Smooth muscle cell (in vitro differentiated cells): ENCODE measurements around the gene KREMEN2. TPM values are rescaled to one million over a fixed set of nuclear protein-coding genes. Genes with fewer than 3 reads are reported as not detected.

Experiments
- DNase-seq: peaks from one replicate; lab custom pipeline; 2025; ENCODE audit not compliant: unreplicated experiment; lab: John Stamatoyannopoulos, UW
- H2AFZ ChIP-seq: fragments of 200-600 bp; sonication (generic); 2 replicates; pipeline ENCODE4 v1.6.0; 2016; ENCODE audit warnings: antibody characterized with exemption, low read depth, mild to moderate bottlenecking
- H3F3A ChIP-seq: fragments of 200-600 bp; sonication (generic); 2 replicates; pipeline ENCODE4 v1.6.0; 2017; ENCODE audit warnings: antibody characterized with exemption, low read depth
- H3K27ac ChIP-seq: fragments of 200-600 bp; sonication (generic); 2 replicates; pipeline ENCODE4 v1.5.1; 2016; ENCODE audit warnings: low read depth, mild to moderate bottlenecking
- H3K27me3 ChIP-seq: fragments of 200-600 bp; sonication (generic); 2 replicates; pipeline ENCODE4 v1.6.1; 2016; ENCODE audit warnings: low read depth, mild to moderate bottlenecking
- H3K36me3 ChIP-seq: fragments of 200-600 bp; sonication (generic); 2 replicates; pipeline ENCODE4 v1.5.1; 2016; ENCODE audit warnings: low read depth
- H3K4me1 ChIP-seq: fragments of 200-600 bp; sonication (generic); 2 replicates; pipeline ENCODE4 v1.5.1; 2016; ENCODE audit warnings: low read depth
- H3K4me2 ChIP-seq: fragments of 200-600 bp; sonication (generic); 2 replicates; pipeline ENCODE4 v1.6.0; 2016; ENCODE audit warnings: mild to moderate bottlenecking
- H3K4me3 ChIP-seq: fragments of 200-600 bp; sonication (generic); 2 replicates; pipeline ENCODE4 v1.5.1; 2016; ENCODE audit warnings: mild to moderate bottlenecking
- H3K79me2 ChIP-seq: fragments of 200-600 bp; sonication (generic); 2 replicates; pipeline ENCODE4 v1.6.0; 2016; ENCODE audit warnings: low read depth, mild to moderate bottlenecking
- H3K9ac ChIP-seq: fragments of 200-600 bp; sonication (generic); 2 replicates; pipeline ENCODE4 v1.6.0; 2016; ENCODE audit warnings: low read depth
- H3K9me3 ChIP-seq: fragments of 200-600 bp; sonication (generic); replicated peaks from 2 replicates; pipeline ENCODE4 v1.5.1; 2016; ENCODE audit warnings: low read depth
- H4K20me1 ChIP-seq: fragments of 200-600 bp; sonication (generic); 2 replicates; pipeline ENCODE4 v1.6.0; 2016; ENCODE audit warnings: low read depth
- CTCF ChIP-seq: fragments of 200-600 bp; sonication (generic); IDR thresholded peaks from 2 replicates; pipeline ENCODE4 v1.5.1; 2017; ENCODE audit warnings: borderline replicate concordance, mild to moderate bottlenecking, antibody characterized with exemption; ENCODE audit not compliant: insufficient read depth, poor library complexity, severe bottlenecking
- WGBS: methylation state at CpG from one replicate; pipeline ENCODE4 v1.1.7; 2016; ENCODE audit warnings: low lambda C conversion rate; 5-methylcytosine and 5-hydroxymethylcytosine counted together
- polyA plus RNA-seq: library from polyadenylated mRNA; unstranded; fragments of >200 nt; fragmentation: Nextera tagmentation; extraction: Ambion mirVana; gene quantifications from 2 replicates; pipeline ENCODE4 v1.2.1, GENCODE V29; 2016
- total RNA-seq: library from RNA; depleted of rRNA; stranded (reverse); fragments of >200 nt; gene quantifications from 2 replicates; pipeline ENCODE4 v1.2.3, GENCODE V29; 2014

The KREMEN2 gene
- total and polyA plus RNA-seq, 2 experiments from 2014 or later = 0.27 to 2.0 TPM

- H3K79me2 ChIP-seq = no peaks in the 10 kb centered on the region
- DNase-seq = no peak
- H2AFZ ChIP-seq = no peak overlapping the region
- no peak for TF ChIP-seq CTCF
- H3K27ac ChIP-seq = no peak overlapping the region
- H3K4me1 ChIP-seq = no peaks in the 10 kb centered on the region
- no peak overlapping the region for H3K9ac ChIP-seq
- no peak overlapping the region for H3K4me3 ChIP-seq
- no peaks in the 10 kb centered on the region for H3F3A ChIP-seq
- WGBS = 91% methylated on average over 8 of the region's 22 CpGs
- no peaks in the 10 kb centered on the region for H3K27me3 ChIP-seq
- no peaks in the 10 kb centered on the region for H4K20me1 ChIP-seq
- no peaks in the 10 kb centered on the region for H3K9me3 ChIP-seq
- H3K36me3 ChIP-seq = no peaks in the 10 kb centered on the region
- no peak overlapping the region for H3K4me2 ChIP-seq
Observed at GRCh38 chr16:2933701-2934100, 30.4 kb upstream of the KREMEN2 start.

DNA sequence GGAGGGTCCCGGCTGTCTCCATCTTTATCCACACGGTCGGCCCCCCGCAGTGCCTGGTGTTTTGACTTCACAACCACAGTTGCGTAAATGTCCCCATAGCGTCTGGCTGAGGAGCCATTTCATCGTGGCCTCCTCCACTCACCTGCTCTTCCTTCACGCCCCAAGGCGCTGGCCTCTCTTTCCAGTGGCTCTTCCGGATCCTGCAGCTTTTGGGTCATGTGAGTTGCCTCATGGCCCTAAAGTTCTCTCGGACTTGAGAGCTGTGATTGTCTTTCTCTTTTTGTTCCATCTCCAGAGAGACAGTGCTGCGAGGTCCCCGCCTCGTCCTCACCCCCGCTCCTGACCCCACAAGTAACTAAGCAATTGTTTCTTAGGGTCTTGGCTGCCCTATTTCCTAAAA, 29.6 kb upstream of the KREMEN2 start:
- Histone ChIP-seq H3K9ac (no peak overlapping the region), H3F3A (no peaks in the 10 kb centered on the region), H3K9me3 (no peaks in the 10 kb centered on the region), H3K27ac (no peak overlapping the region), H3K36me3 (peaks cover 5% of the 10 kb centered on the region), H2AFZ (no peak overlapping the region), H3K27me3 (no peaks in the 10 kb centered on the region), H3K79me2 (no peaks in the 10 kb centered on the region), H3K4me2 (no peak overlapping the region), H3K4me1 (no peaks in the 10 kb centered on the region), H4K20me1 (no peaks in the 10 kb centered on the region), H3K4me3 (no peak overlapping the region)
- no peak for DNase-seq
- TF ChIP-seq CTCF = no peak
- WGBS = 93% methylated on average over 15 of the region's 15 CpGs

DNA sequence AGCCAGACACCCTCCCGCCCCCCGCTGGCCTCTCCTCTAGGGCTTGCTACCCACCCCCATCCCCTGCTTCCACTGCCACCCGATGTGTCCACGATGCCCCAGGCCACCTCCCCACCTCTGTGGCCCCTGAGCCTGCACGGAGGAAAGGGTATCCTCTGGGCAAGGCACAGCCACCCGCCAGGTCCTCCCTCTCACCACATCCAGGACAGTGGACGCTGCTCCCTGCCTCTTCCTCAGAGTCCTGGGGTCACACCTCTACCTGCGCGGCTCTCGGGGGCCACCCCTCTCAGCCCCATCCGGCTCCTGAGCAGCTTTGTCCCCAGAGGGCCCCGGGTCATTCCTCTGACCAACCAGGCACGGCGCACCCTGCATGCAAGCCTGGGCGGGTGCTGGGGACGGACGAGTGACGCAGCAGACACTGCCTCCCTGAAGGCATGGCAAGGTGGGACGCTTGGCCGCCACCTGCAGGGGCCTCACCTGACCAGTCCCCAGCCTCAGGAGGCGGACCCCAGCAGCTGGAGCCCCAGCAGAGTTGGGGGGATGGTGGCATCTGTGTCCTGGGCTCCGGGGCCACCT, 27.6 kb upstream of the KREMEN2 start:
- H3K27me3 ChIP-seq = no peaks in the 10 kb centered on the region
- H3K9ac ChIP-seq = no peak overlapping the region
- no peak overlapping the region for H3K4me3 ChIP-seq
- peaks cover 6% of the 10 kb centered on the region for H3K36me3 ChIP-seq
- H3K4me1 ChIP-seq = no peaks in the 10 kb centered on the region
- no peaks in the 10 kb centered on the region for H3K79me2 ChIP-seq
- no peak overlapping the region for H2AFZ ChIP-seq
- no peaks in the 10 kb centered on the region for H4K20me1 ChIP-seq
- no peak for TF ChIP-seq CTCF
- no peaks in the 10 kb centered on the region for H3K9me3 ChIP-seq
- H3K27ac ChIP-seq = no peak overlapping the region
- H3F3A ChIP-seq = no peaks in the 10 kb centered on the region
- WGBS = 93% methylated on average over 22 of the region's 22 CpGs
- no peak overlapping the region for H3K4me2 ChIP-seq
- no peak for DNase-seq

GRCh38 chr16:2937170-2937569, 26.9 kb upstream of the KREMEN2 start:
- Histone ChIP-seq H3K4me1 (no peaks in the 10 kb centered on the region), H3K79me2 (no peaks in the 10 kb centered on the region), H3K4me3 (no peak overlapping the region), H3K27ac (no peak overlapping the region), H3K4me2 (no peak overlapping the region), H3K36me3 (peaks cover 6% of the 10 kb centered on the region), H3K27me3 (no peaks in the 10 kb centered on the region), H2AFZ (no peak overlapping the region), H3K9ac (no peak overlapping the region), H3K9me3 (no peaks in the 10 kb centered on the region), H3F3A (no peaks in the 10 kb centered on the region), H4K20me1 (no peaks in the 10 kb centered on the region)
- 96% methylated on average over 24 of the region's 24 CpGs for WGBS
- DNase-seq = no peak
- TF ChIP-seq CTCF = no peak
